22Rv1 (cell line): ENCODE data around the gene ATP2C2.
"Not testable (repeated sequence)": the region's sequence is repeated elsewhere in the genome, so short reads cannot be mapped to it uniquely, and the experiment has no call there.

Experiments
- H3K27ac ChIP-seq: fragments of 450-650 bp; 2 replicates; pipeline ENCODE4 v1.5.1; 2017
- CTCF ChIP-seq: fragments of 450-650 bp; IDR thresholded peaks from 2 replicates; pipeline ENCODE4 v1.5.1; 2017; ENCODE audit warnings: mild to moderate bottlenecking
- ZFX ChIP-seq: fragments of 450-650 bp; IDR thresholded peaks from 2 replicates; pipeline ENCODE4 v1.6.1; 2017; ENCODE audit warnings: antibody characterized with exemption, borderline replicate concordance

The ATP2C2 gene

GRCh38 chr16:84340325-84341040 lies 27.9 kb upstream of the ATP2C2 start:
- H3K27ac ChIP-seq, result no peak overlapping the region
- TF ChIP-seq ZFX (no peak), CTCF (no peak)

GRCh38 chr16:84341528-84342295 lies 26.6 kb upstream of the ATP2C2 start:
- H3K27ac ChIP-seq, result no peak overlapping the region
- TF ChIP-seq ZFX (no peak), CTCF (no peak)

GRCh38 chr16:84343800-84344199 lies 24.5 kb upstream of the ATP2C2 start:
- H3K27ac ChIP-seq, result not testable (repeated sequence)

DNA sequence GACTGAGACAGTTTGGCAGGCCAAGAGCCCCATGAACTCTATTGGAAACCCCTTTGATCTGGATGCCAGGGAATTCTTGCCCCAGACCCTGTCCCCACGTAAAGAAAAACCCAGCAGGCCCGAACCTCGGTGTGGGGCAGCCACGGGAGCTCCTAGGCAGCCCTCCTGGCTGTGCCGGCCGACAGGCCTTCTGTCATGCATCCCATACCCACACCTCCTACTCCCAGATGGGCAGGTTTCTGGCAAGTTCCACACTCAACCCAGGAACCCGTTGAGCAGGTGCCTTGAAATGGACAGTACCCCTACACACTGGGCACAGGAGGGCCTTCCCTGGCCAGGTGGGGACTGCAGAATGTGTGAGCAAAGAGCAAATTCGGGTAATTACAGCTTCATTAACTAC lies 23.6 kb upstream of the ATP2C2 start:
- H3K27ac ChIP-seq, result no peak overlapping the region
- TF ChIP-seq CTCF, result no peak
- no peak for TF ChIP-seq ZFX

DNA sequence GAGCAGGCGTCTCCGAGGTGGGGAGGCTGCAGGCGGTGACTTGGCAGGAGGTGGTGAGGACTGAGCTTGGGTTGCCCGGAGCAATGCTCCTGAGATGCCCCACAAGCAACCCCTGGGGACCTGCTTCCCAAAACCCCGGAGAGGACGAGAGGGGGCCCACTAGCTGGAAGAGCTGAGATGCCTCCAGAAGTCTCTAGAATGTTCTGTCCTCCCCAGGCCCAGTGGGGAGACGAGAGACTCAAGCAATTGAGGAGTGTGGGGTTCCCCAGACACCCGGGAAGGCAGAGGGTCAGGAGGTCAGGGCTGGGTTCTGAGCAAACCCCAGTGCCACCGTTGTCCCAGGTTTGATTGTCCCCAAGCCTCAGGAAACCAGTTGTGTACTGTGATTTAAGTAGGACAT lies 21.2 kb upstream of the ATP2C2 start:
- TF ChIP-seq ZFX (no peak), CTCF (no peak)
- no peak overlapping the region for H3K27ac ChIP-seq

DNA sequence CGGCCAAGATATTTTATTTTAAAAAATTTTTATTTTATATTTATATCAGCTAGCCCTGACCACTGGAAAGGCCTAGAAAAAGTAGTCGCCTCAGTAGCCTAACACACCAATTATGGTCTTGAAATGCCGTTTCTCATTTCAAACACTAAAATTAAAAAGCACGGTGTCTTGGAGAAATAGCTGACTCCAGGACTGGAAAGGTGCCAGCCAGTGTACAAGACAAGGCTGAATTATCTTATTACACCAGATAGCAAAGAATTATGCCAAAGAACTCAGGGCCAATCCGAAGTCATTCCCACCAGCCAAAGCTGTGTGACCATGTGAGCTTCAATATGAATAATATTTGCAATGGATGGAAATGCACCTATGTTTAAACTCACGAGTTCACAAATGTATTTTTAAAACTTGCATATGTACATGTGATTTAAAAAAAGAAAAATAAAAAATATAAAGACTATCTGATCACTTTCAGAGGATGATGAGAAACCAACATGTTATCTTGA lies 19.9 kb upstream of the ATP2C2 start:
- no peak overlapping the region for H3K27ac ChIP-seq
- TF ChIP-seq CTCF (no peak), ZFX (no peak)

DNA sequence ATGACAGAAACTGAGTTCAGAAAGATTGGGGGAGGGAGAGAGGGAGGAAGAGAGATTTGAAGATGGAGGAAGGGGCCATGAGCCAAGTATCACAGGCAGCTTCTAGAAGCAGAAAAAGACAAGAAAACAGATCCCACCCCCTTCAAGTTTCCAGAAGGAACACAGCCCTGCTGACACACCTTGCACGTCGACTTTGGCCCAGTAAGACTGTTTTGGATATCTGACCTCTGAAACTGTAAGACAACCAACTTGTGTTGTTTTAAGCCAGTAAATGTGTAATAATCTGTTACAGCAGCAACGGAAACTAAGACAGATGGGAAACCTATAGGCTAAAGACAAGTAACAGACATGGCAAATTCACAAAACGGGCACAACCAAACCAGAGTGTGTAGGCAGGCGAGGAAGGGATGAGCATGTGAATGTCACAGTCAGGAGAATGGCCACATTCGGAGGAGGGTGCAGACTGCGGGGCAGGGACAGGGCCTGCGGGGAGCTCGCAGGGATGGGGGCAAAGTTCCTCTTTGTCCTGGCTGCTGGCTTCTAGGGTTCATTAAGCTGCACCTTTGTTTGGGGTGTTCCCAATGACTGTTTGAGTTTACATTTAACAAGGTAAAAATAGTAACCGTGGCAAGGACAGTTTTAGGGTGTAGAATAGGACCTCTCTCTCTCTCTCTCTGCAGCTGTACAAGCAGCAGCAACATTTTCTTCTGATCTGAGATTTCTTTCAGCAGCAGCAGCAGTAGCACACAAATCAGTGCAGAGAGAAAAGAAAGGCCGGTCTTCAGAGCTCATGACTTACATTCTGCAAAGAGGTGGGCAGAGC lies 18.3 kb upstream of the ATP2C2 start:
- TF ChIP-seq ZFX (no peak), CTCF (no peak)
- H3K27ac ChIP-seq, result no peak overlapping the region
